Astrocyte of the cerebellum (primary cell): Measurements from ENCODE around the gene RAPGEF2.

Source experiments
- DNase-seq: peaks from one replicate; pipeline ENCODE4 v3.0.0-alpha.2; 2011; ENCODE audit warnings: low read depth
- H3K4me3 ChIP-seq: 2 replicates; pipeline ENCODE4 v1.5.1; 2011; ENCODE audit warnings: mild to moderate bottlenecking, low read depth, low read length, moderate library complexity
- in situ Hi-C: cut with HindIII; loops from 2 replicates; pipeline ENCODE4 v1.10.0; 2017; ENCODE audit warnings: low sequenced_read_pairs
- TF ChIP-seq, protein P1 (sequence below): IDR thresholded peaks from 2 replicates; pipeline ENCODE4 v1.5.1; 2012; ENCODE audit warnings: low read length, low read depth, moderate library complexity, mild to moderate bottlenecking; ENCODE audit errors: missing control alignments

Gene RAPGEF2

DNA sequence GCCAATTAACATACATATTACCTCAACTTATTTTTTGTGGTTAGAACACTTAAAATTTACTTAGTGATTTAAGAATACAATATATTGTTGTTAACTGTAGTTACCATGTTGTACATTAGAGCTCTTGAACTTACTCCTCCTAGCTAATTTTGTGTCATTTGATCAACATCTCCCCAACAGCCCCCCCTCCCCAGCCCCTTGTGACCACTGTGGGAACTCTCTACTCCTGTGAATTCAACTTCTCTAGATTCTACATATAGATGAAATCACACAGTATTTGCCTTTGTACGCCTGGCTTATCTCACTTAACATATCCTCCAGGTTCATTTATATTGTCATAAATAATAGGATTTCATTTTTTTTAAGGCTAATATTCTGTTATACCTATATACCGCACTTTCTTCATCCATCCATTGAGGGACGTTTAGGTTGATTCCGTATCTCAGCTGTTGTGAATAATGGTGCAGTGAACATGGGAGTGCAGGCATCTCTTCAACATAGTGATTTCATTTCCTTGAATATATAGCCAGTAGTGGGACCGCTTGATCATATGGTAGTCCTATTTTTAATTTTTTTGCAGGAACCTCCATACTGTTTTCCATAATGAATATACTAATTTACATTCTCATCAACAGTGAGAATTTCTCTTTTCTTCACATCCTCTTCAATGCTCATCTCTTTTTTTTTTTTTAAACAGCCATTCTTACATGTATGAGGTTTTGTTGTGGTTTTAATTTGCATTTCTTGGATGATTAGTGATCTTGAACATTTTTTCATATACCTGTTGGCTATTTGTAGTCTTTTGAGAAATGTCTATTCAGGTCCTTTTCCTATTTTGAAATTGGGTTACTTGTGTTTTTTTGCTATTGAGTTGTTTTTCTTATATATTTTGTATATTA is 66.8 kb downstream of the RAPGEF2 start:
- DNase-seq = no peak
- TF ChIP-seq, protein P1, sequence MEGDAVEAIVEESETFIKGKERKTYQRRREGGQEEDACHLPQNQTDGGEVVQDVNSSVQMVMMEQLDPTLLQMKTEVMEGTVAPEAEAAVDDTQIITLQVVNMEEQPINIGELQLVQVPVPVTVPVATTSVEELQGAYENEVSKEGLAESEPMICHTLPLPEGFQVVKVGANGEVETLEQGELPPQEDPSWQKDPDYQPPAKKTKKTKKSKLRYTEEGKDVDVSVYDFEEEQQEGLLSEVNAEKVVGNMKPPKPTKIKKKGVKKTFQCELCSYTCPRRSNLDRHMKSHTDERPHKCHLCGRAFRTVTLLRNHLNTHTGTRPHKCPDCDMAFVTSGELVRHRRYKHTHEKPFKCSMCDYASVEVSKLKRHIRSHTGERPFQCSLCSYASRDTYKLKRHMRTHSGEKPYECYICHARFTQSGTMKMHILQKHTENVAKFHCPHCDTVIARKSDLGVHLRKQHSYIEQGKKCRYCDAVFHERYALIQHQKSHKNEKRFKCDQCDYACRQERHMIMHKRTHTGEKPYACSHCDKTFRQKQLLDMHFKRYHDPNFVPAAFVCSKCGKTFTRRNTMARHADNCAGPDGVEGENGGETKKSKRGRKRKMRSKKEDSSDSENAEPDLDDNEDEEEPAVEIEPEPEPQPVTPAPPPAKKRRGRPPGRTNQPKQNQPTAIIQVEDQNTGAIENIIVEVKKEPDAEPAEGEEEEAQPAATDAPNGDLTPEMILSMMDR = no peak
- in situ Hi-C loops = no loop called here
- H3K4me3 ChIP-seq = no peak overlapping the region

DNA sequence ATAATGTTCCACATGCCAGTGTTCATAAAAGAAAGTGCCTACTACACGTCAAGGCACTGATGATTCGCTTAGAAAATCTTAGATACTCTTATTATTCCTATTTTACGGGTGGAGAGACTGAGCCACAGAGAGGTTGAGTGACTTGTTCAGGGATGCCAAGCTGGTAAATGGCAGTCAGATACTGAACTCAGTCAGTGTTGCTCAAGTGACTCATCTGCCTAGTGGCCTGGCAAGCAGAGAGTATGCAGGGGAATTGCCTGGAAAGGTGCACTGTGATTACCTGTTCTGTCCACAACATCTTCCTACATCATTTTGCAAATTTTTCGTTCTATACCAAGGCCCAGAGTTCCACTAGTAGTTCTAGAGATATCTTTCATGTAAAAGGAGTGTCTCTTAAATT is 68.4 kb downstream of the RAPGEF2 start:
- no peak overlapping the region for H3K4me3 ChIP-seq
- TF ChIP-seq, protein P1 = no peak
- in situ Hi-C loops = no loop called here
- no peak for DNase-seq

DNA sequence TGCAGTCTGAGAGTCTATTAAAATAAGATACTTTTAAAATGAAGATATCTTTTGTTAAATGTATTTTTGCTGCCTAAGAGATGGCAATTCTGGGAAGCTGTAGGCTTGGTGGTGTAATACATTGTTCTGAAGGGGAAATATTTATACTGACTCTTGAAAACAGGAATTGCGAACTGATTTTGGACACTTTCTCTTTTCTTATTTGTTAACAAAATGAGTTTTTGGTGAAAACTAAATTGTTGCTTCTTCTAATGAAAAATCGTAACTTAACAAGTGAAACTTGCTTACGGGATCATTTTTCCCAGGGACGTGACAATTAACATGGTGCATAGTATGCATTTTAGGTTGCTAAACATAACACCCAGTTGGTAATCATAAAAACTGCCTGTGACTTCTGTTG is 71.0 kb downstream of the RAPGEF2 start:
- DNase-seq = no peak
- H3K4me3 ChIP-seq = no peak overlapping the region
- in situ Hi-C loops = no loop called here
- TF ChIP-seq, protein P1 = no peak

DNA sequence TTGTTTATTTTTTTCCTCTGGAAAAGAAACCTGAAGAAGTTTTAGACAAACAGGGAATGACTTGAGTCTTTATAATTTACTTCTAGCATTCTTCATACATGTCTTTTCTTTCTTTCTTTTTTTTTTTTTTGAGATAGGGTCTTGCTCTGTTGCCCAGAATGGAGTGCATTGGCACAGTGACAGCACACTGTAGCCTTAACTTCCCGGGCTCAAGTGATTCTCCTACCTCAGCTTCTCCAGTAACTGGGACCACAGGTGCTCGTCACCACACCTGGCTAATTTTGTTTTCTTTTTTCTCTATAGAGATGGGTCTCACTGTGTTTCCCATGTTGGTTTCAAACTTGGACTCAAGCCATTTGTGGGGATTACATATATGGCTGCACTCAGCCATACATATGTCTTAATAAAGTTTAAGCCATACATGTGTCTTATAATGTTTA is 71.8 kb downstream of the RAPGEF2 start:
- TF ChIP-seq, protein P1 = no peak
- in situ Hi-C loops = loop anchor here (25.0 kb wide), 2 partner anchors 312 to 462 kb away; partner anchors contain the start of gene PPID
- no peak overlapping the region for H3K4me3 ChIP-seq
- no peak for DNase-seq

DNA sequence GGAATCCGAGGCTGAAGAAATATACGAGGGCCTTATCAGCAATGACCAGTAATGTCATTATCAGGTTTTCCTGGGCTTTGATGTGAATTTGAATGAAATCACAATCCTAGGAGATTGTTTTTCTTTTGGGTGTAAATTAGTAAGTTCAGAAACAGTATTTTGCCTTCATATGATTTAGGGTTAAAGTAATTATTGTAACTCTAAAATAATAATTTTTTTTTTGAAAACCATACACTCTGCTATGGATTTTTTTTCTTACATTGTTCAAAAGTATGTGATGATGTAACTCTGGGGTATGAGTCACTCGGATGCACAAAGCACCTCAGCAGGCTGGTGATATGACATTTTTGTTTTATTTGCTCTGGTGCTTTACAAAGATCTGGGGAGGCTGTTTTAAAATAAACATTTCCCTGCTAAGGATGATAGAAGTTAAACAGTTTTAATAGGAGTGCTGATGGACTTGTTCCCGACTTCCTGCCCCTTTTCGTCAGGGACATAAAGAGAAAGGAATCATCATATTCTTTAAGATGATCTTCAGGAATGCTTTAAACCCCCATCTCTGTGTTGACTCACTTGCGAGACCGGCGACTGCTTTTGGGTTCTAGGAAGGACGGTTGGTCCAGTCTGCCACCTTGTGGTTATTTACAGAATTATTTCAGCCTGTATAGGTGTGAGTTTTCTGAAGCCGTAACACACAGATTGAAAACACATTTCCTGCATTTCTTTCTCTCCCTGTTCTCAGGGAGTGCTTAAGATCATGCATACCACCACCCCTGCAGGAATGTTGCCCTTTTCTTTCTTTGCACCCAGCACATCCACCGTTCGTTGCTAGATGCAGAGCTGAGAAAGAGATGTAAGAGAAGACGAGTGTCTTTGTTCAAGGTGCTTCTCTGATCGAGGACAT is 72.5 kb downstream of the RAPGEF2 start:
- TF ChIP-seq, protein P1 = peak; percentile 67
- peak; percentile 88 for DNase-seq
- H3K4me3 ChIP-seq = peak overlapping the region; percentile 20
- in situ Hi-C loops = loop anchor here (25.0 kb wide), 2 partner anchors 313 to 463 kb away; partner anchors contain the start of gene PPID

DNA sequence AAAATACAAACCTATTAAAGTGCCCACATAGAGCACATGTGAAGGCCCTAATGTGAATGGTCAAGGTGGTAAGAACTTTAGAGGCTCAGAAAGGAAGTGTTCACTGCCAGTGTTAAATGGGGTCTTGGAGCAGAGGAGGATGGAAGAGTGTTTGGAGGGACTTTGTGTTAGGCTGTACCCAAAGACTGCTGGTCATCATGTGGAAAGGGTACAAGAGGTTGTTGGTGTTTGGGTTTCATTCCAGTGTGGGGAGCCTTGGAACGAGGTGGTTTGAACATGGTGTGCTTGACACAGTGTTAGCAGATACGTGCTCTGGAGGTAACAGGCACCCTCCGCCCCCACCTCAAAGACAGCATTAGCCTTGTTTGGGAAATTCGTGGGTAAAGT is 73.1 kb downstream of the RAPGEF2 start:
- no peak overlapping the region for H3K4me3 ChIP-seq
- in situ Hi-C loops = loop anchor here (25.0 kb wide), 2 partner anchors 314 to 464 kb away; partner anchors contain the start of gene PPID
- DNase-seq = no peak
- TF ChIP-seq, protein P1 = no peak
